ENCODE measurements around the gene REV1. TPM values are rescaled to one million over a fixed set of nuclear protein-coding genes. Genes with fewer than 3 reads are reported as not detected.

REV1 gene
- total and polyA plus RNA-seq, 4 donors: 4.0 to 37.7 (median 16.2) TPM

DNA sequence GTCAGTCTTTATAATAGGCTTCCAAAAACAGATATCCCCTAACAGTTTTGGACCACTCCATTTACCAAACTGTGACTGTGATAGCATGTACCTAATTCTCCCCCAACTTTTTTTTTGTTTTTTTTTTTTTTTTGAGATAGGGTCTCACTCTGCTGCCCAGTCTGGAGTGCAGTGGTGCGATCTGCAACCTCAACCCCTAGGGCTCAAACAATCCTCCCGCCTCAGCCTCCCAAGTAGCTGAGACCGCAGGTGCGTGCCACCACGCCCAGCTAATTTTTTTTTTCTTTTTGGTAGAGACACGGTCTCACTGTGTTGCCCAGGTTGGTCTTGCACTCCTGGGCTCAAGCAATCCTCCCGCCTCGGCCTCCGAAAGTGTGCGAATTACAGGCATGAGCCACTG lies 52.9 kb downstream of the REV1 start:
- H3K9ac ChIP-seq (ENCODE audit: low read depth in 1 of 2, low read length in 2 of 2): no peak overlapping the region
- DNase-seq (ENCODE audit: low spot score): no peak
- no peaks in the 10 kb centered on the region for H3K9me3 ChIP-seq (ENCODE audit: control insufficient read depth in 4 of 4, low read length in 3 of 4)
- H3K27ac ChIP-seq (ENCODE audit: low read depth in 1 of 2, low read length in 2 of 2): no peak overlapping the region
- WGBS: 98% methylated on average over 10 of the region's 10 CpGs
- H3K27me3 ChIP-seq (ENCODE audit: control insufficient read depth in 4 of 4, insufficient read depth in 4 of 4, low read length in 3 of 4): no peaks in the 10 kb centered on the region
- TF ChIP-seq GABPA (IDR thresholded peaks at IDR 0.05 in 1 of 2, conservative IDR thresholded peaks at IDR 0.05 in 1 of 2): no peak
- TF ChIP-seq RXRA (IDR thresholded peaks at IDR 0.05): no peak
- TF ChIP-seq FOXA2 (IDR thresholded peaks at IDR 0.05): no peak
- TF ChIP-seq SP1 (IDR thresholded peaks at IDR 0.05): no peak
- TF ChIP-seq CTCF (IDR thresholded peaks at IDR 0.05; ENCODE audit: low read depth, low read length, missing input control): no peak
- TF ChIP-seq YY1 (IDR thresholded peaks at IDR 0.05): no peak
- no peak for TF ChIP-seq HNF4G (IDR thresholded peaks at IDR 0.05)
- TF ChIP-seq NR2F2 (IDR thresholded peaks at IDR 0.05): no peak
- no peak for TF ChIP-seq JUND (IDR thresholded peaks at IDR 0.05)
- TF ChIP-seq RAD21 (IDR thresholded peaks at IDR 0.05): no peak
- no peak for TF ChIP-seq HNF4A (conservative IDR thresholded peaks at IDR 0.05)
- no peak for TF ChIP-seq ATF3 (IDR thresholded peaks at IDR 0.05)
- no peak for TF ChIP-seq MAX (IDR thresholded peaks at IDR 0.05)
- TF ChIP-seq TAF1 (conservative IDR thresholded peaks at IDR 0.05): no peak
- TF ChIP-seq, protein P1, sequence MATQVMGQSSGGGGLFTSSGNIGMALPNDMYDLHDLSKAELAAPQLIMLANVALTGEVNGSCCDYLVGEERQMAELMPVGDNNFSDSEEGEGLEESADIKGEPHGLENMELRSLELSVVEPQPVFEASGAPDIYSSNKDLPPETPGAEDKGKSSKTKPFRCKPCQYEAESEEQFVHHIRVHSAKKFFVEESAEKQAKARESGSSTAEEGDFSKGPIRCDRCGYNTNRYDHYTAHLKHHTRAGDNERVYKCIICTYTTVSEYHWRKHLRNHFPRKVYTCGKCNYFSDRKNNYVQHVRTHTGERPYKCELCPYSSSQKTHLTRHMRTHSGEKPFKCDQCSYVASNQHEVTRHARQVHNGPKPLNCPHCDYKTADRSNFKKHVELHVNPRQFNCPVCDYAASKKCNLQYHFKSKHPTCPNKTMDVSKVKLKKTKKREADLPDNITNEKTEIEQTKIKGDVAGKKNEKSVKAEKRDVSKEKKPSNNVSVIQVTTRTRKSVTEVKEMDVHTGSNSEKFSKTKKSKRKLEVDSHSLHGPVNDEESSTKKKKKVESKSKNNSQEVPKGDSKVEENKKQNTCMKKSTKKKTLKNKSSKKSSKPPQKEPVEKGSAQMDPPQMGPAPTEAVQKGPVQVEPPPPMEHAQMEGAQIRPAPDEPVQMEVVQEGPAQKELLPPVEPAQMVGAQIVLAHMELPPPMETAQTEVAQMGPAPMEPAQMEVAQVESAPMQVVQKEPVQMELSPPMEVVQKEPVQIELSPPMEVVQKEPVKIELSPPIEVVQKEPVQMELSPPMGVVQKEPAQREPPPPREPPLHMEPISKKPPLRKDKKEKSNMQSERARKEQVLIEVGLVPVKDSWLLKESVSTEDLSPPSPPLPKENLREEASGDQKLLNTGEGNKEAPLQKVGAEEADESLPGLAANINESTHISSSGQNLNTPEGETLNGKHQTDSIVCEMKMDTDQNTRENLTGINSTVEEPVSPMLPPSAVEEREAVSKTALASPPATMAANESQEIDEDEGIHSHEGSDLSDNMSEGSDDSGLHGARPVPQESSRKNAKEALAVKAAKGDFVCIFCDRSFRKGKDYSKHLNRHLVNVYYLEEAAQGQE (IDR thresholded peaks at IDR 0.05): no peak
- no peaks in the 10 kb centered on the region for H3K4me1 ChIP-seq (ENCODE audit: control insufficient read depth in 4 of 4, insufficient read depth in 4 of 4, low read length in 3 of 4)
- H3K36me3 ChIP-seq (ENCODE audit: control insufficient read depth in 4 of 4, insufficient read depth in 3 of 4, low read depth in 1 of 4, low read length in 3 of 4): peaks cover 0 to 30% (median 23%) of the 10 kb centered on the region in 4 donors
- no peak overlapping the region for H3K4me3 ChIP-seq (ENCODE audit: low read depth in 1 of 3, low read length in 3 of 3)

- peaks cover 2 to 31% (median 26%) of the 10 kb centered on the region in 4 donors for H3K36me3 ChIP-seq (ENCODE audit: control insufficient read depth in 4 of 4, insufficient read depth in 3 of 4, low read depth in 1 of 4, low read length in 3 of 4)
- H3K4me3 ChIP-seq (ENCODE audit: low read depth in 1 of 3, low read length in 3 of 3): no peak overlapping the region
- no peak overlapping the region for H3K9ac ChIP-seq (ENCODE audit: low read depth in 1 of 2, low read length in 2 of 2)
- H3K27ac ChIP-seq (ENCODE audit: low read depth in 1 of 2, low read length in 2 of 2): no peak overlapping the region
- DNase-seq (ENCODE audit: low spot score): no peak
- no peaks in the 10 kb centered on the region for H3K27me3 ChIP-seq (ENCODE audit: control insufficient read depth in 4 of 4, insufficient read depth in 4 of 4, low read length in 3 of 4)
- H3K9me3 ChIP-seq (ENCODE audit: control insufficient read depth in 4 of 4, low read length in 3 of 4): no peaks in the 10 kb centered on the region
- 85% methylated on average over 2 of the region's 2 CpGs for WGBS
- no peaks in the 10 kb centered on the region for H3K4me1 ChIP-seq (ENCODE audit: control insufficient read depth in 4 of 4, insufficient read depth in 4 of 4, low read length in 3 of 4)
- no peak for TF ChIP-seq RXRA (IDR thresholded peaks at IDR 0.05)
- no peak for TF ChIP-seq FOXA2 (IDR thresholded peaks at IDR 0.05)
- TF ChIP-seq YY1 (IDR thresholded peaks at IDR 0.05): no peak
- no peak for TF ChIP-seq NR2F2 (IDR thresholded peaks at IDR 0.05)
- TF ChIP-seq GABPA (IDR thresholded peaks at IDR 0.05 in 1 of 2, conservative IDR thresholded peaks at IDR 0.05 in 1 of 2): no peak
- no peak for TF ChIP-seq ZBTB33 (IDR thresholded peaks at IDR 0.05)
- no peak for TF ChIP-seq HNF4A (conservative IDR thresholded peaks at IDR 0.05)
- no peak for TF ChIP-seq JUND (IDR thresholded peaks at IDR 0.05)
- TF ChIP-seq MAX (IDR thresholded peaks at IDR 0.05): no peak
- TF ChIP-seq EGR1 (IDR thresholded peaks at IDR 0.05; ENCODE audit: low read depth in 2 of 2): no peak
- TF ChIP-seq SP1 (IDR thresholded peaks at IDR 0.05): no peak
Measured at GRCh38 chr2:99433340-99433739, 56.5 kb downstream of the REV1 start.

All from liver (tissue), 9 donors.